ENCODE data around the gene ADSL. TPM values are rescaled to one million over a fixed set of nuclear protein-coding genes. Genes with fewer than 3 reads are reported as not detected.

ADSL gene
- total RNA-seq, 1 experiment from 2014 or later: 93.8 TPM

GRCh38 chr22:40415531-40416266 is 69.4 kb downstream of the ADSL start:
- intact Hi-C loops (cut with micrococcal nuclease): no loop called here
- H3K4me1 ChIP-seq (ENCODE audit: insufficient read depth, low read length): no peaks in the 10 kb centered on the region
- H3K79me2 ChIP-seq (ENCODE audit: low read length): no peaks in the 10 kb centered on the region
- no peaks in the 10 kb centered on the region for H3K9me2 ChIP-seq (replicated peaks; ENCODE audit: low read length)
- DNase-seq (no peak), ATAC-seq (no peak)
- H3K27me3 ChIP-seq (ENCODE audit: low read length): no peaks in the 10 kb centered on the region
- TF ChIP-seq, protein P1, sequence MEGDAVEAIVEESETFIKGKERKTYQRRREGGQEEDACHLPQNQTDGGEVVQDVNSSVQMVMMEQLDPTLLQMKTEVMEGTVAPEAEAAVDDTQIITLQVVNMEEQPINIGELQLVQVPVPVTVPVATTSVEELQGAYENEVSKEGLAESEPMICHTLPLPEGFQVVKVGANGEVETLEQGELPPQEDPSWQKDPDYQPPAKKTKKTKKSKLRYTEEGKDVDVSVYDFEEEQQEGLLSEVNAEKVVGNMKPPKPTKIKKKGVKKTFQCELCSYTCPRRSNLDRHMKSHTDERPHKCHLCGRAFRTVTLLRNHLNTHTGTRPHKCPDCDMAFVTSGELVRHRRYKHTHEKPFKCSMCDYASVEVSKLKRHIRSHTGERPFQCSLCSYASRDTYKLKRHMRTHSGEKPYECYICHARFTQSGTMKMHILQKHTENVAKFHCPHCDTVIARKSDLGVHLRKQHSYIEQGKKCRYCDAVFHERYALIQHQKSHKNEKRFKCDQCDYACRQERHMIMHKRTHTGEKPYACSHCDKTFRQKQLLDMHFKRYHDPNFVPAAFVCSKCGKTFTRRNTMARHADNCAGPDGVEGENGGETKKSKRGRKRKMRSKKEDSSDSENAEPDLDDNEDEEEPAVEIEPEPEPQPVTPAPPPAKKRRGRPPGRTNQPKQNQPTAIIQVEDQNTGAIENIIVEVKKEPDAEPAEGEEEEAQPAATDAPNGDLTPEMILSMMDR (conservative IDR thresholded peaks at IDR 0.05; ENCODE audit: low read depth, low read length): no peak
- no peak for TF ChIP-seq EZH2 (IDR thresholded peaks at IDR 0.05; ENCODE audit: low read length, unreplicated experiment)
- no peak for TF ChIP-seq EZH2phosphoT487 (IDR thresholded peaks at IDR 0.05; ENCODE audit: borderline replicate concordance, low read length)
- ChIA-PET POLR2A (ENCODE audit: unreplicated experiment) (no interaction called here), CTCF (interaction anchor here (0.5 kb wide), 1 partner anchor 426 kb away, joined by 4 read pairs; no protein-coding TSS in a partner anchor)
- H2AFZ ChIP-seq (ENCODE audit: low read length): no peak overlapping the region
- no TSS peak for BruUV-seq (replicated peaks)
- H4K20me1 ChIP-seq (ENCODE audit: low read length): no peaks in the 10 kb centered on the region
- no peaks in the 10 kb centered on the region for H3K9me3 ChIP-seq (ENCODE audit: low read length)
- H3K9ac ChIP-seq (ENCODE audit: low read length): no peak overlapping the region
- H3K4me3 ChIP-seq (ENCODE audit: low read length): no peak overlapping the region
- H3F3A ChIP-seq (ENCODE audit: low read length, unreplicated experiment): no peaks in the 10 kb centered on the region
- H3K4me2 ChIP-seq (ENCODE audit: low read length): no peak overlapping the region
- peaks cover 10% of the 10 kb centered on the region; the same call in 1 of the 2 replicates for H3K36me3 ChIP-seq (ENCODE audit: low read depth, low read length)
- no peak overlapping the region for H3K27ac ChIP-seq (ENCODE audit: low read length)

DNA sequence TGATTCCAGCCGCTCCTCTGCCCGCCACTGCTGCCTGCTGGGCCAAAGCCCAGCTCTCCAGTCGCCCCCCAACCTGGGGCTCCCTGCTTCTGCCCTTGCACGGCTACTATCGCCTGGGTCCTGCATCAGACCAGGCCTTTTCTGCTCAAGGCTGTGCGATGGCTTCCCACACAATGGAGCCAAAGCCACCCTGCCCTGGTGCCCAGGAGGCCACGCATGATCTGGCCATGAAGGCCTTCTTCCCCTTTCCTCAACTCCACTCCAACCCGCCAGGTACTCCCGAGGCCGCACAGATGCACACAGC is 69.9 kb downstream of the ADSL start:
- Histone ChIP-seq H3K36me3 (ENCODE audit: low read depth, low read length) (peaks cover 6% of the 10 kb centered on the region; the same call in 1 of the 2 replicates), H3K9me2 (replicated peaks; ENCODE audit: low read length) (no peaks in the 10 kb centered on the region), H3K4me1 (ENCODE audit: insufficient read depth, low read length) (no peaks in the 10 kb centered on the region), H4K20me1 (ENCODE audit: low read length) (no peaks in the 10 kb centered on the region), H2AFZ (ENCODE audit: low read length) (no peak overlapping the region), H3K9ac (ENCODE audit: low read length) (no peak overlapping the region), H3K9me3 (ENCODE audit: low read length) (no peaks in the 10 kb centered on the region), H3K4me3 (ENCODE audit: low read length) (no peak overlapping the region), H3K27me3 (ENCODE audit: low read length) (no peaks in the 10 kb centered on the region), H3F3A (ENCODE audit: low read length, unreplicated experiment) (no peaks in the 10 kb centered on the region), H3K27ac (ENCODE audit: low read length) (no peak overlapping the region), H3K4me2 (ENCODE audit: low read length) (no peak overlapping the region), H3K79me2 (ENCODE audit: low read length) (no peaks in the 10 kb centered on the region)
- TF ChIP-seq, protein P1 (conservative IDR thresholded peaks at IDR 0.05; ENCODE audit: low read depth, low read length): no peak
- TF ChIP-seq EZH2 (IDR thresholded peaks at IDR 0.05; ENCODE audit: low read length, unreplicated experiment) (no peak), EZH2phosphoT487 (IDR thresholded peaks at IDR 0.05; ENCODE audit: borderline replicate concordance, low read length) (no peak)
- no peak for DNase-seq
- no TSS peak for BruUV-seq (replicated peaks)
- intact Hi-C loops (cut with micrococcal nuclease): no loop called here
- ATAC-seq: no peak
- CTCF ChIA-PET: no interaction called here
- POLR2A ChIA-PET (ENCODE audit: unreplicated experiment): no interaction called here

- H3K36me3 ChIP-seq (ENCODE audit: low read depth, low read length): peaks cover 3% of the 10 kb centered on the region; the same call in 1 of the 2 replicates
- H3K9me3 ChIP-seq (ENCODE audit: low read length): no peaks in the 10 kb centered on the region
- no peak overlapping the region for H3K9ac ChIP-seq (ENCODE audit: low read length)
- no peak overlapping the region for H2AFZ ChIP-seq (ENCODE audit: low read length)
- no peaks in the 10 kb centered on the region for H4K20me1 ChIP-seq (ENCODE audit: low read length)
- no peak overlapping the region for H3K27ac ChIP-seq (ENCODE audit: low read length)
- ChIA-PET POLR2A (ENCODE audit: unreplicated experiment) (no interaction called here), CTCF (no interaction called here)
- H3K4me3 ChIP-seq (ENCODE audit: low read length): no peak overlapping the region
- no peaks in the 10 kb centered on the region for H3K79me2 ChIP-seq (ENCODE audit: low read length)
- H3K9me2 ChIP-seq (replicated peaks; ENCODE audit: low read length): no peaks in the 10 kb centered on the region
- H3K4me1 ChIP-seq (ENCODE audit: insufficient read depth, low read length): no peaks in the 10 kb centered on the region
- DNase-seq: no peak
- BruUV-seq (replicated peaks): no TSS peak
- TF ChIP-seq EZH2 (IDR thresholded peaks at IDR 0.05; ENCODE audit: low read length, unreplicated experiment) (no peak), EZH2phosphoT487 (IDR thresholded peaks at IDR 0.05; ENCODE audit: borderline replicate concordance, low read length) (no peak)
- TF ChIP-seq, protein P1 (conservative IDR thresholded peaks at IDR 0.05; ENCODE audit: low read depth, low read length): no peak
- H3K4me2 ChIP-seq (ENCODE audit: low read length): no peak overlapping the region
- no peak for ATAC-seq
- no peaks in the 10 kb centered on the region for H3K27me3 ChIP-seq (ENCODE audit: low read length)
- intact Hi-C loops (cut with micrococcal nuclease): no loop called here
- no peaks in the 10 kb centered on the region for H3F3A ChIP-seq (ENCODE audit: low read length, unreplicated experiment)
Observed at GRCh38 chr22:40416636-40417035, 70.3 kb downstream of the ADSL start.
